Stimulated activated CD4-positive, alpha-beta T cell treated with anti-CD3 and anti-CD28 coated beads, Interleukin-4, amount 100 ng/mL, for 48 hours (primary cell): ENCODE results near the gene ADAMTS3.

Source experiments
- DNase-seq, 2 donors: peaks; one replicate each; pipeline ENCODE4 v3.0.0-alpha.2; 2020; ENCODE audit warnings: low read depth in 2 of 2

The ADAMTS3 gene

GRCh38 chr4:72295966-72296557 is 273.0 kb downstream of the ADAMTS3 start:
- no peak for DNase-seq

GRCh38 chr4:72290737-72291136 is 278.3 kb downstream of the ADAMTS3 start:
- no peak for DNase-seq

GRCh38 chr4:72286910-72287309 is 282.1 kb downstream of the ADAMTS3 start:
- DNase-seq = no peak

GRCh38 chr4:72286185-72286584 is 282.8 kb downstream of the ADAMTS3 start:
- no peak for DNase-seq

- DNase-seq = no peak
Observed at GRCh38 chr4:72283357-72283756, 285.7 kb downstream of the ADAMTS3 start.

- DNase-seq = no peak
Observed at GRCh38 chr4:72280252-72280651, 288.8 kb downstream of the ADAMTS3 start.

GRCh38 chr4:72275381-72275780 is 293.6 kb downstream of the ADAMTS3 start:
- DNase-seq = no peak

- no peak for DNase-seq
Observed at GRCh38 chr4:72274251-72274650, 294.8 kb downstream of the ADAMTS3 start.

GRCh38 chr4:72255269-72255668 is 313.8 kb downstream of the ADAMTS3 start:
- no peak for DNase-seq

GRCh38 chr4:72243641-72244040 is 325.4 kb downstream of the ADAMTS3 start:
- no peak for DNase-seq

- no peak for DNase-seq
Observed at GRCh38 chr4:72239487-72240116, 329.4 kb downstream of the ADAMTS3 start.
